GM18951 (cell line): ENCODE data around the gene RAB9B.

Source experiments
- POLR2A ChIP-seq: IDR thresholded peaks from 4 replicates; pipeline ENCODE4 v1.6.1; 2011; ENCODE audit warnings: mild to moderate bottlenecking; ENCODE audit not compliant: insufficient read length, insufficient read depth; ENCODE audit errors: extremely low read depth
- in situ Hi-C: fragments of 300-500 bp; cut with MboI; formaldehyde crosslinking; loops from one replicate; pipeline ENCODE4 v1.12.0; 2022; ENCODE audit warnings: low sequenced_read_pairs, mixed read lengths, inconsistent platforms; ENCODE audit not compliant: unreplicated experiment

The RAB9B gene

DNA sequence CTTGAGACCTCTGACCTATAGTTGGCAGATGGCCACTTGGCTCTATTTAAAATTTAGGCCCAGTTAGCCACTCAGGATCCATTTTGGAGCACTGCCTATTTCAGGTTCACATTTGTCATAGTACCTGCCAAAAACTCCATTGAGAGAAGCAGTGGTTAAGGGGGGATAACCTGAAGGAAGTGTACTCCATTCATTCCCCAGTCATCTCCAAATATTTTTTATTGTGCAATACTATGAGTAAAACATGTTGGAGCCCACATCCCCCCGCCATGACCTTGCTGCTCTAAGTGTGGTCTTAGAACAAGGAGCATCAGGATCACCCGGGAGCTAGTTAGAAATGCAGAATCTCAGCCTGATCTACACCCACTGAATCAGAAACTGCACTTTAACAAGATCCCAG, 34.4 kb downstream of the RAB9B start:
- in situ Hi-C loops = no loop called here
- no peak for TF ChIP-seq POLR2A

DNA sequence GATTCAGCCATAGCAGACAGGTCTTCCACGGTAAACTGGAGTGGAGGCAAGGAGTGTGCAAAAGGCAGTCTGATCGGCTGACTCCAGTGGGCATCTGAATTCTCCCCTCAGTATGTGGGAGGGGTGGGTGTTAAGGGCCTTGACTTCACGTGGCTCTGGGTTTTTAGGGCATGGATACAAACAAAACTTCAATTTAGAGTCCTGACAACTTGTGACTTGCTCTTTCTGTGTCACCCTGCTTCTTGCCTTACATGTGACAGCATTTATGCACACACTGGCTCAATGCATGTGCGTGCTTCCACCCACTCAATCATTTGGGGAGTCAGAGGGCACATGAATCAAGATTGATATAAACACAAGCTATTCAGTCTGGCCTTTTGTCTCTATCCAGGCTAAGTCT, 37.9 kb downstream of the RAB9B start:
- TF ChIP-seq POLR2A = no peak
- in situ Hi-C loops = no loop called here

DNA sequence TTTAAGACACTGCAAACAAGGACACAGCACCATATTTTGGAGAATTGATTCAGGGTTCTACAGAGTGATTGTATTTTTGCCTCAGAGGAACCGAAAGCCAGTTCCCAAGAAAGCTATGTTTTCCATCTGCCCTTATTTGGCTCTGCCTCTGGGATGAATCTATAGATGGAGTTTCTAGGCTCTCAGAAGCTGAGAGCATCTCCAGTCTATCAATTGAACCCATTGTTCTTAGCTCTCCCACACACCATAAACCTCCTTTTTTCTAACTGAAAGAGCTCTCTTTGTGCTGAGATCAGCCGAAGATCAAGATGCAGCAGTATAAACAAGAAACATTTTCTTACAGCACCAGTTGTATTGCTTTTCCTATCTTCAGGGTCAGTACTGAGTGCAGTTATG, 38.5 kb downstream of the RAB9B start:
- no peak for TF ChIP-seq POLR2A

DNA sequence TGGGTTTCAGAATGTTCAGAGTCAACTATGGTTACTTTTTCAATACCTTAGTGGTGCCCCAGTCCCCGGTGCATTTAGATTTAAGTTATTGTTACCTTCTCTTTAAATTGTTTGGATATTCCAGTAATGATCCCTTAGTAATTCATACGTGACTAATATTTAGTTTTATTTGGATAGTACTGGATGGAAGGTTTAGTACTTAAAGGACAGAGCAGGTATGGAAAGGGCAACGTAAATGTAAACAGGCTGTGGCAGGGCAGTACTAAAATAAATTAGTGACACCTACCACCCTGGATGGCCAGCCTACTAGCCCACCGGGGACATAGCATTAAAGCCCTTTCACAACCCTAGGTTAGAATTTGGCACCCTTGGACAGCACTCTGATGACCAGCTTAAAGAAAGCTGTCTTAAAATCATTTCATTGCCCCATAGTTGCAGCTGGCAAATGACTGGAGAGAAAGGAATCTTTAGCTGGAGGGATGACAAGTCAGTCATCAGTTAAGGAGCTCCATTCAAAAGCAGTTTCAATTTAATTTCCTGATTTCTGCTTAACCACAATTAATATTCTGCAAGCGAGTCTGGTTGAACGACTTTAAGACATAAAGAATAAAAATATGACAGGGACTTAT, 39.0 kb downstream of the RAB9B start:
- TF ChIP-seq POLR2A = no peak
- in situ Hi-C loops = no loop called here

More for the DNA sequence above, 38.5 kb downstream of the RAB9B start:
- in situ Hi-C loops = no loop called here

DNA sequence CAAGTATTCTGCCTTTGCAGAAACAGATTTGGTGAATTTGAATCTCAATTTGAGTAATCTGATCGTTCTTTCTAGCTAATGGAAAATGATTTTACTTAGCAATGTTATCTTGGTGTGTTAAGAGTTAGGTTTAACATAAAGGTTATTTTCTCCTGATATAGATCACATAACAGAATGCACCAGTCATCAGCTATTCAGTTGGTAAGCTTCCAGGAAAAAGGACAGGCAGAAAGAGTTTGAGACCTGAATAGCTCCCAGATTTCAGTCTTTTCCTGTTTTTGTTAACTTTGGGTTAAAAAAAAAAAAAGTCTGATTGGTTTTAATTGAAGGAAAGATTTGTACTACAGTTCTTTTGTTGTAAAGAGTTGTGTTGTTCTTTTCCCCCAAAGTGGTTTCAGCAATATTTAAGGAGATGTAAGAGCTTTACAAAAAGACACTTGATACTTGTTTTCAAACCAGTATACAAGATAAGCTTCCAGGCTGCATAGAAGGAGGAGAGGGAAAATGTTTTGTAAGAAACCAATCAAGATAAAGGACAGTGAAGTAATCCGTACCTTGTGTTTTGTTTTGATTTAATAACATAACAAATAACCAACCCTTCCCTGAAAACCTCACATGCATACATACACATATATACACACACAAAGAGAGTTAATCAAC, 40.1 kb downstream of the RAB9B start:
- in situ Hi-C loops = no loop called here

DNA sequence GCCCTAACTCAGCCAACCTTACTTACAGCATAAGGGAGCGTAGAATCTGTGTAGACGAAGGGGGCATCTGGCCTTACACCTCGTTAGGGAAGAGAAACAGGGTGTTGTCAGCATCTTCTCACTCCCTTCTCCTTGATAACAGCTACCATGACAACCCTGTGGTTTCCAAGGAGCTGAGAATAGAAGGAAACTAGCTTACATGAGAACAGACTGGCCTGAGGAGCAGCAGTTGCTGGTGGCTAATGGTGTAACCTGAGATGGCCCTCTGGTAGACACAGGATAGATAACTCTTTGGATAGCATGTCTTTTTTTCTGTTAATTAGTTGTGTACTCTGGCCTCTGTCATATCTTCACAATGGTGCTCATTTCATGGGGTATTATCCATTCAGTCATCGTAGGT, 40.8 kb downstream of the RAB9B start:
- TF ChIP-seq POLR2A = no peak
- in situ Hi-C loops = no loop called here

More for the DNA sequence above, 40.1 kb downstream of the RAB9B start:
- TF ChIP-seq POLR2A = no peak

DNA sequence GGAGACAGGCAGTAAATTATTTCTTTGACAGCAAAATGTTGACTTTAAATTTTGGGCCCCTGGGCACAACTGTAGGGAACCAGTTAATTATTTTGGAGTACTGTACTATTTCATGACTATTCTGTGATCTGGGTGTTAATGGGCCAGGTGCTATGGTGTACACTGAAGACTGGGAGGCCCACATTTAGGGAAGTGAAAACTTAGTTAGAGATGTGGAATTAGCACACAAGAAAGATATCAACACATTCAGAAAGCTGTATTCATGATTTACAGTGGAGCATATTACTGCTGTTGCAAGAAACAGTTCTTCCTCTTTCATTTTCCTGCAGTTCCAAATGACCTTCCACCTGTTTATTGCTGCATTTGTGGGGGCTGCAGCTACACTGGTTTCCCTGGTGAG, 43.1 kb downstream of the RAB9B start:
- in situ Hi-C loops = no loop called here
- no peak for TF ChIP-seq POLR2A

DNA sequence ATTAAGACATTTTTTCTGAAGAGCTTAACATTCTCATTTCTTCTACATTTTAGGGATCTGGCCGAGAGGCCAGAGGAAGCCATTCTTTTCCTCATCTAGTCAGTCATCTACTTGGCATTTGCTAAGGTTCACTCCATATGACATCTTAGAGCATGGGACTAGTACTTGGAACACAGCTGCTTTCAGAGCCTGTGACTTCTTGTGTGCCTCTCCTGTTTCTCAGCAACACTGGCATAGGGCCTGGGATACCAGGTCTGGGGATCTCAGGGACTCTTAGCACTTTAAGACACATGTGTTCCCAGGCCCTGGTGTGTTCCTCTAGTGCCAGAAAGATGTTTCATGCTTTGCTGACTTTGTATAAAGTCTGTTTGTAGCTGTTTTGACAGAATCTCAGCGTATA, 48.1 kb downstream of the RAB9B start:
- in situ Hi-C loops = no loop called here
- no peak for TF ChIP-seq POLR2A

DNA sequence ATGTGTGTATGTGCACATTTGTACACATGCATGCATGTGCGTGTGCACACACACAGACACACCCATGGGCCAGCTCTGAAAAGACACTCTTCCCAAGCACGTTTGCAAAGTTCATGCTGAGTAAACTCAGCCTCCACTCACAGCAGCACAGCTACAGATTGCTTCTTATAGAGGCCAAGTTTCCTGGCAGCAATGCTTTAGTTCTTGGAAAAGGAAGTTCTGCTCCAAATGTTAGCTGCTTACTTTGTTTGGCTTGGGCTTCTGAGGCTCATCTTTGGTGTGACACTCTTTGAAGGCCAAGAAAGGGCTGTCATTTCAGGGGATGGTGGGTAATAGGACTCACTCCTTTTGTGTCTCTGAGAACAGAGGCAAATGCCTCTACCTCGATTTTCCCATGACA, 48.9 kb downstream of the RAB9B start:
- in situ Hi-C loops = no loop called here
- no peak for TF ChIP-seq POLR2A

DNA sequence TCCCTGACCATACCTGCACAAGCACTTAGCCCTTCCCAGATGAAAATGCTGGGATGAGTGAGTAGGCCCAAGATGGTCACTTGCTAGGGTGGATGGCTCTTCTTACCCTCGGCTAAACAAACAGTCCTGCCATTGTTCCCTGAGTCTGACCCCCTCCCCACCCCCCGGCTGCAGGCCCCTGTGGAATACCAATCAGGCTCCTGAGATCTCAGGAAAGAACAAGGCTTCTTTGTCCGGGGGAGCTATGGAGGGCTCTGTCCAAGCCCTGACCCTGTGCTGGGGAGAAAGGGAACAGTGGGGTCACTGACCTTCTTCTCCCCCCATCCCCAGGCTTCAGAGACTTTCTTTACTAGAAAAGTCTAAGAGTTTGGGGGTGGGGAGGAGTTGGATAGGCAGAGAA, 49.4 kb downstream of the RAB9B start:
- in situ Hi-C loops = no loop called here

DNA sequence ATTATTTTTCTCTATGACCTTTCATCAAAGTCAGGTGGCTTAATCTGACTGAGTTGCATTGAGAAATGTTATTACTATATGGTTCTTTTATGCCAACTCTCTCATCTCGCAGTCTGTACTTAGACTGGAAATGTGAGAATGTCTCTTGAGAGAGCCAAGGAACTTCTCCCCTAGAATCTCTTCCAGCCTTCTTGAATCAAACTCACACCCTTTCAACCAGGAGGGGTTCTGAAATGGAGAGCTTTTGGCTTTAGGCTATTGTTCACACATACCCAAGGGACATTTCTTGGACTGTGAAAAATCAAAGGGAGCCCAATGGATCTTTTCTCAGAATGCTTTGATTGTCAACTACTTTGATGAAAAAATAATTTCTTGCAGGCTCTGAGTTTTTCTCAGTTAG, 50.4 kb downstream of the RAB9B start:
- in situ Hi-C loops = no loop called here
- no peak for TF ChIP-seq POLR2A

More for the DNA sequence above, 49.4 kb downstream of the RAB9B start:
- TF ChIP-seq POLR2A = no peak

DNA sequence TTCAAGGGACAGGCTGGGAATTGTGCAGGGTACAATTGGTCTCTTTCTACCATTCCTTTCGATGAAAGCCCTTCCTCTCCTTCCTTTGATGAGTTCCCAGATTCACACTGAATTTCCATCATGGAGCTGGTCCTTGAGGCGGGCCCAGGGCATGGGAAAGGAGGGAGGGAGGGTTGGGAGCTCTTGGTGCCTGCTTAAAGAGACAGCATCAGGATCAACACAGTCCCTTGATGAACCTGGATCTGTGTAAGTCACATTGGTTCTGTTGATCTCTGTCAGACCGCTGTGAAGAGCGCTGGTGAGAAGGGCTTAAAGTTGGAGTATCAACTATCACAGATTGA, 51.0 kb downstream of the RAB9B start:
- no peak for TF ChIP-seq POLR2A
- in situ Hi-C loops = no loop called here

DNA sequence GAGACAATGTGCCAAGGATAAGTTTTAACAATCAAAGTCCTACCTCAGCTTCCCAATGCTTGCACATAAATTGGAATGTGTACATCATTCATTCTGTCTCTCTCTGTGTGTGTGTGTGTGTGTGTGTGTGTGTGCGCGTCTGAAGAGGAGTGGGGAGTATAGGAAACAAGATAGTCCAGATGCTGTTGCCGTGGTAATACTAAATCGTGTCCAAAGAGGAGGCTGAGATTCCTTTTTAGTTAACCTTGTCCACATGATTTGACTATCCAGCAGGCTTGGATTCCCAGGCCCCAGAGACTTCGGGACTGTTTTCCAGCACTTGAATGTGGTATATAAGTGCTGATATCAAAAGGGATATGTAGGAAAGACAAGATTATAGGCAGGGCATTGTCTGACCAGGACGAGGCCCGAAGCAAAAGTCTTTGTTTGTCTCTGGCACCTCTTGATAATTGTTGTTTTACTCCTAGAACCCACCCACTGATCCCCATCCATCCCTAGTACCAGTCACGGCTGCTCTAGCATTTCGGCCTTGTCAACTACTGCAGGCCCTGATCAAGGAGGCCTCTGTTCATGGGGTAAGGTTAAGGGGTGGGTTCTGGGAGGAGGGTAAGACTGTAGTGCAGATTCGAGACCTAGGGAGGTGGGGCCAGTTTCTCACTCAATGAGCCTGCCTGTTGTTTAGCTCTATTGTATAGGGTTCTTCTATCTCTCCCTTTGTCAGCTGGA, 51.6 kb downstream of the RAB9B start:
- in situ Hi-C loops = no loop called here

More for the DNA sequence above, 51.6 kb downstream of the RAB9B start:
- TF ChIP-seq POLR2A = no peak
